T1000 (cell line): Measurements from ENCODE around the gene MYO3B.

Source experiments
- DNase-seq: peaks from one replicate; lab custom pipeline; 2025; ENCODE audit warnings: mixed read lengths; lab: John Stamatoyannopoulos, UW

MYO3B gene

DNA sequence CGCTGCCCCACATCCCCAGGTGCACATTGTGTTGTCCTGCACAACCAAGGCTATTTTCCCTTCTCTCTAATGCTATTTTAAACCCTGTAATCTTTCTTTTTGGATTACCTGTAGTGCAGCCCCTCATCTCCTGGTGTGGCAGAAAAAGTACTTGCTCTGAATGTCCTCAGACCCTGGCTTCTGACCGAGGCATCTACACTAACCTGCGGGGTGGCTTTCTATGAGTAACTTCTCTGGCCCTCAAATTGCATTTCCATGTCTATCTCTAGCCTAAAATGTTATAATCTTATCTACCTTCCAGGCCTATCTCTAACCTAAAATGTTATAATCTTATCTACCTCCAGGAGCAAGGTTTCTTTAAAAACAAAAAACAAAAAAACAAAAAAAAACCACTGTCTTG, 519.0 kb downstream of the MYO3B start:
- no peak for DNase-seq

DNA sequence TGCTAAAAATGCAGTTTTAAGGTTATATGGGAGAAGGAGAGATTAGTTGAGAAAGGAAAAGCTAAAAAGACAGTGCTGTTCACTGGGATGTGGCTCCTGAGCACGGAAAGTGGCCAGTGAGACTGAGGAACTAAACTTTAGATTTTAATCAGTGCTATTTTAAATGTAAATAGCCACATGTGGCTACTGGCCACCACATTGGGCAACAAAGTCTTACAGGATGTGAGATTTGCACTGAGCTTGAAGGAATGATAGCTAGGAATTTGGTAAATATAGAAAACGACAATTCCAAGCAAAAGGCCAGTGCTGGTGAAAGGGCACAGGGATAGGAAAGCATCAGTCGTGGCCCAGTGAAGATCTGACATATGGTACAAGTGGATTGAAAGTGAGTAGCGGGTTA, 523.1 kb downstream of the MYO3B start:
- DNase-seq = no peak

DNA sequence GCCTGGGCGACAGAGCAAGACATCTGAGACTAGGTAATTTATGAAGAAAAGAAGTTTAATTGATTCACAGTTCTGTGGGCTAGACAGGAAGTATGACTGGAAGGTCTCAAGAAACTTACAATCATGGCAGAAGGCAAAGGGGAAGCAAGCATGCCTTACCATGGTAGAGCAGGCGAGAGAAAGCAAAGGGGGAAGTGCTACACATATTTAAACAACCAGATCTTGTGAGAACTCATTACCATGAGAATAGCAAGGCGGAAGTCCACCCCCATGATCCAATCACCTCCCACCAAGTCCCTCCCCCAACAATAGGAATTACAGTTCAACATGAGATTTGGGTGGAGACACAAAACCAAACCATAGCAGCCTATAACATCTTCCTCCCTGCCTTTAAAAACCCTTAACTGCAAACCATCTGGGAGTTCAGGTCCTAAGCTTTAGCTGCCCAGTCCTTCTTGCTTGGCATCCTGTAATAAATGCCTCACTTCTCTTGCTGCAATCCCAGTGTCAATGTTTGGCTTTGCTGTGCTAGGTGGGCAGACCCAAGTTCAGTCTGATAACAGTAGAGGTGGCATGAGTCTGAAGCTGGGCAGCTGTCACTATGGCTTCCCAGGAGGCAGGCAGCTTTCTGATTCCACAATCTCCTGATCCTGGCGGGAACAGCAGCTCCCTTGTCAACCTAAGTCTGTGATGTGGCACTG, 526.0 kb downstream of the MYO3B start:
- DNase-seq = no peak
